CD4-positive, alpha-beta T cell treated with Interferon gamma for 1 hour (primary cell): ENCODE results near the gene REEP3.
"Not testable (repeated sequence)": the region's sequence is repeated elsewhere in the genome, so short reads cannot be mapped to it uniquely, and the experiment has no call there.

Experiments used
- DNase-seq: peaks from one replicate; pipeline ENCODE4 v3.0.0-alpha.2; 2020

Gene REEP3

DNA sequence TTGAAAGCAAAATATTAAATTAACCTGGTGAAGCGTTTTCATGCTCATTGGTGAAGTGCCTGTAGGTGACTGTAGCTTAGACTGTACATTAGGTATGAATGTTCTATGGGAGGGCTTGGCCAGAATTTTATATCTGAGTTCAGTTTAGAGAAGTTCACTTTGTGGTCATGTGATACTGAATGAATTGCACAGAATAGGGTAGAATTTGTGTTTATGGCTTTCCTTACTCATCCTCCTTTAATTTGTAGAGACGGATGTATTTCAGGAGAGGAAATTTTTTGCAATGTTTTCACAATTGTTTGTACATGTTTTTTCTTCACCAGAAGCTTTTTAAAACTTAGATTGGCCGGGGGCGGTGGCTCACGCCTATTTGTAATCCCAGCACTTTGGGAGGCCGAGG lies 32.3 kb downstream of the REEP3 start:
- no peak for DNase-seq

DNA sequence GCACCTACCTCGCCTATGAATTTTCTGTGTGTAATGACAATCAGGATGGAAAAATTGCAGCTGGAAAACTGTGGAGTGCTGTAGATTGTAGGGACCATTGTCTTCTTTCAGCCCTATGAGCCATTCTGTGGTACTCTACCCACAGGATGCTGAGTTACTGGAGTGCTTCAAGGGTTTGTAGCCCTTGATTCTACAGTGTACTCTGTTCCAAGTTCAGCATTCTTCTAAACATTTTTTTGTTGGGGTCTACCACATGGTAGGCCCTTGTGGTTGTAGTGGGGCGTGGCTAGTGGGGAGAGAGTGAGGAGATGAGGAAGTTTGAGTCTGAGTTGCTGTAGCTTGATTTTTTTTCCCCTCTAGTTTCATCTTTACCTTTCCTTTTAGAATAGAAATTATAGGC lies 33.5 kb downstream of the REEP3 start:
- DNase-seq = peak; percentile 30

DNA sequence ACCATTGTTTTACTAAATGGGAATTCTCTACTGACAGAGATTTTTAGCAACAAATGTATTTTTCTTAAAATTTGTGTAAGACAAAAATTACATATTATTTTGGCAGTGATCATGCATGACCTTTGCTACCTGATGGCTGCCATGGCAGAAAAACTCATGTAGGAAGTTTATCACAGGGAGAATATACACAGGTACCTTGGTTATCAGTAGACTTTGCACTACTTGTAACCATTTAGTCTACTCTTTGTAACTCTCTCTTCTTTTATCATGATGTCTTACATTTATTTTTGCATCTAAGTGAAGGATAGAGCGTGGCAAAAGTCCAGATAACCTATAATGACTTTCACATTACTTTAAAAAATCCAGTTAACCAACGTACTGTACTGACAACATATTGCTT lies 34.1 kb downstream of the REEP3 start:
- DNase-seq = no peak

DNA sequence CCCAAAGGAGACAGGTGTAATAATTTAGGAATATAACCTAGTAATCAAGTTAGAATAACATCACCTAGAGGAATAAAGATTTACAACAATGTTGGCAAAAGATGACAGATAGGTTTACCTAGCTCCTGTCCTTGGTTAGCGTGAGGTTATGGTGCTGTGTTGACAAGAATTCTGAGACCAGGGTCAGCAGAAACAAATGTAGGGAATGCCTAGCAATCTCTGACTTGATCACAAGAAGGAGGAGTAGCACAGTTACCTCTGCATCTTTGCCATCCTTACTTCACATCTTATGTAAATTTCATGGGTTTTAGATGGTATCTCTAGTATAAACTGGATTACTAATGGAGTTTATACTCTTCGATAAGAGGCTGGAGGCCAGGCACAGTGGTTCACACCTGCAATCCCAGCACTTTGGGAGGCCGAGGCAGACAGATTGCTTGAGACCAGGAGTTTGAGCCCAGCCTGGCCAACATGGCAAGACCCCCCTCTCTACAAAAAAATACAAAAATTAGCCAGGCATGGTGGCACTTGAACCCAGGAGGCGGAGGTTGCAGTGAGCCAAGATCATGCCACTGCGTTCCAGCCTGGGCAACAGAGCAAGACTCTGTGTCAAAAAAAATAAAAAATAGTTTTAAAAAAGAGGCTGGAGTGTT lies 37.1 kb downstream of the REEP3 start:
- DNase-seq = no peak

DNA sequence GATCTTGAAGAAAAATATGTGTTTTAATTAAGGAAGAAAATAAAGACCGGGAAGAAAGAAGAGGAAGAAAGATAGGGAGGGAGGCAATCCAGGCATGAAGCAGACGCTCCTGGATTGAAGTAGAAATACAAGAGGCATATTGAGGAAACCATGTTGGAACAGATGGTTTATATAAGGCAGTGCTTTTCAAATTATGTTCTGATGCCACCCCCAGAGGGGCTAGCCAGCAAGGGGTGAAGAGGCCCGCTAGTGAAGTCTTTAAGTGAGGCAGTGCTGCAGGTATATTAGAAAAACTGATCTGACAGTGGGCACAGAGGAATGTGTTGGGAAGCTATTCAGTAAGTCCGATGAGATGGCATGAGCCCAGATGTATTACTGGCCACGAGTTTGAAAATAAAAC lies 40.1 kb downstream of the REEP3 start:
- DNase-seq = no peak

DNA sequence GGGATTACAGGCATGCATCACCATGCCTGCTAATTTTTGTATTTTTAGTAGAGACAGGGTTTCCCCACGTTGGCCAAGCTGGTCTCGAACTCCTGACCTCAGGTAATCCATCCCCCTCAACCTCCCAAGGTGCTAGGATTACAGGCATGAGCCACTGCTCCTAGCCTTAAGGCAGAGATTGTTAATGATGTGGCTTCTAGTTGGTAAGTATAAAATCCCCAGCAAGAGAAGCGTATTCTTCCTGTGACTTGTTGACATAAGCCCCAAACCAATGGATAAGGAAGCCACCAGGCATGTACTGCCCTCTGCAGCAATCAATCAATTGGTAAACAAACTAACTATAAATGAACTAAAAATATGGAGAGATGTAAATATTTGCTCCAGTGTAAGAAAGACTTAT lies 41.2 kb downstream of the REEP3 start:
- DNase-seq = no peak

DNA sequence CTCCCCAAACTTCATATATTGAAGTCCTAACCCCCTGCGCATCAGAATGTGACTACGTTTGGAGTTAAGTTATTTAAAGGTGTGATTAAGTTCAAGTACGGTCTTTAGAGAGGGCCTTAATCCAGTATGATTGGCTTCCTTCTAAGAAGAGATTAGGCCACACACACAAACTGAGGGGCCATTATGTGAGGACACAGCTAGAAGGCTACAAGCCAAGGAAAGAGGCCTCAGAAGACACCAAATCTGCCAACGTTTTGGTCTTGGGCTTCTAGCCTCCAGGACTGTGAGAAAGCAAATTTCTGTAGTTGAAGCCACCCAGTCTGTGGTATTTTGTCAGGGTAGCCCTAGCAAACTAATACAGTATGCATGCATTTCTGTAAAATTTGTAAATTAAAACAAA lies 41.7 kb downstream of the REEP3 start:
- DNase-seq = no peak

DNA sequence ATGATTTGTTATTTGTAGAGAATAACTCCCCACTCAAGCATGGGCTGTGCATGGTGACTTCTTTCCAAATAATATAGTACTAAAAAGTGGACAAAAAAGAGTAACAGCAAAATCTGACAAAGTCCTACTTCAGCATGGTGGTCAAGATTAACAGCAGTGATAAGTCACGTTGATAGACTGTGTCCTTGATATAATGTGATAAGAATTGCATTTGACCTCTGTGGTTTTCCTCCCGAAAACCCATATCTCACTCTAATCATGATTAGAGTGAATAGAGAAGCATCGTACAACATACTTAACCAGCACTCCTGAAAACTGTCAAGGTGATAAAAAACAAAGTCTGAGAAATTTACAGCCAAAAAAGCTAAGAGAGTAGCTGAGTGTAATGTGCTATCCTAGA lies 42.4 kb downstream of the REEP3 start:
- DNase-seq = no peak

DNA sequence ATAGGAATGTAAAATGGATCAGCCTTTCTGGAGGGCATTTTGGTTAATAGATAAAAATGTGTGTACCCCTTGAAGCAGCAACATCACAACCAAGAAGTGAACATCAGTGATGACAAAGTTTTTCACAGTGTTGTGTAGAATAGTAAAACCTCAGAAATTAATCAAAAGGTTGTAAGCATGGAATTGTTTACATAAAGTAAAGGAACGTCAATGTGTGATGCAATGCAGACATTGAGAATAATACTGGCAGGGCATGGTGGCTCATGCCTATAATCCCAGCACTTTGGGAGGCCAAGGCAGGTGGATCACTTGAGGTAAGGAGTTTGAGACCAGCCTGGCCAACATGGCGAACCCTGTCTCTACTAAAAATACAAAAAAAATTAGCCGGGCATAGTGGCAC lies 43.5 kb downstream of the REEP3 start:
- not testable (repeated sequence) for DNase-seq

DNA sequence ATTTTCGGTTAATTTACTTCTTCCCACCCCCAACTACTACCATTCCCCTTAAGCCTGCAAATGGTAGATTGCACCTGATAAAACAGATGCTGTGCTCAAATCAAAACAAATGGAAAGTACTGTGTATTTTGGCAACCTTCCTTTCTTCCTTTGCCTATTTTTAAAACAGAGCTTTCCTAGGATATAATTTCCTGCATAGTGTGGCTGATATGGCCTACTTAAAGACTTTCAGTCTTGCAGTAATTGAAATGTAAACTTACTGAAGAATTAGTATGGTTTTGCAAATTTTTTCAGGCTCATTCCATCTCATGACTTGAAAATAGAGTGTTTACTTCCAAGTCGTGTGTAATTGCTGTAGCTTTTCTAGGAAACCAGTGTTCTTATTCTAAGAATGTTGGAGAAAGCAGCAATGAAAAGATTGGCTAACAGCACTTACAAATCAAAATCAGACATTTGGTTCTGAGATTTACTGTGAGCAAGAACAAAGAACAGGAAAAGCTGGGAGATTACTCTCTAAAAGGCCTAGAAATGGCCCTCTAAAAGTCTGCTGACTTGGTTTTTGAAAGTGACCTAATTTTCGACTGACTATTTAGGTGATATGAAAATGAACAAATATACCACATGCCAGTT lies 52.0 kb downstream of the REEP3 start:
- DNase-seq = no peak

DNA sequence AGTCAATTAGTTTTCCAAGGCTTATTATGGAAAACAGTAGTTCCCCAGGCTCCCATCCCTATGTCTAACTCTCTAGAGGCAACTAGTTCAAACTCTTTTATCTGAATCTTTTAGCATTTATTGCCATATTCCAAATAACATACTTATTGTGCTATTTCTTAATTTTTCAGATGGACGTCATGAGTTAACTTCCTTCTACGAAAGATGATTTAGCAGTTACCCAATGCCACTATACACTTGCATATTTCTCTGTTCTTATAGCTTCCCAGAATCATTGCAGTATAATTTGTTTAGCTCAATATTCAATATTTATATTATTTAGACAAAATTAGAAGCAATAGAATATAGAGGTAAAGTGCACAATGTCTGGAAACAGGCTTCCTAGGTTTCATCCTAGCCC lies 52.8 kb downstream of the REEP3 start:
- DNase-seq = no peak

DNA sequence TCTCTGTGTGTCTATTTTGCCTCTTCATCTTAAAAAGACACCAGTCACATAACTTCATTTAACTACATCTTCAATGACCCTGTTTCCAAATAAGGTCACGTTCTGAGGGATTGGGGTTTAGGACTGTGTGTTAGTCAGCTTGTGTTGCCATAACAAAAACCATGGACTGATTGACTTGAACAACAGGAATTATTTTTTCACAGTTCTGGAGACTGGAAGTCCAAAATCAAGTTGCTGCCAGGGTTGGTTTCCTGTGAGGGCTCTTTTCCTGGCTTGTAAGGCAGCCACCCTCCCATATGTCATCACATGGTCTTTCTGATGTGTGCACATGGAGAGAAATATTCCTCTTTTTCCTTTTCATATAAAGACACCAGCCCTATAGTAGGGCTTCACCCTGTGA lies 55.3 kb downstream of the REEP3 start:
- DNase-seq = no peak

DNA sequence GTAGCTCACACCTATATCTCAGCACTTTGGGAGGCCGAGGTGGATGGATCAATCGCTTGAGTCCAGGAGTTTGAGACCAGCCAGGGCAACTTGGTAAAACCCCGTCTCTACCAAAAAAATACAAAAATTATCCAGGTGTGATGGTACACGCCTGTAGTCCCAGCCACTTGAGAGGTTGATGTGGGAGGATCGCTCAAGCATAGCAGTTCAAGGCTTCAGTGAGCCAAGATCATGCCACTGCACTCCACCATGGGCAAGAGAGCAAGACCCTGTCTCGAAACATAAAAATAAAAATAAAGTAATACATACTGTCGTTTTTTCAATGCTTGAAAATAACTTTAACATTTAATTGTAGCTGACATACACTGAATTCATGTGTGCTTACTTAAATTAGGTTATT lies 57.3 kb downstream of the REEP3 start:
- no peak for DNase-seq

DNA sequence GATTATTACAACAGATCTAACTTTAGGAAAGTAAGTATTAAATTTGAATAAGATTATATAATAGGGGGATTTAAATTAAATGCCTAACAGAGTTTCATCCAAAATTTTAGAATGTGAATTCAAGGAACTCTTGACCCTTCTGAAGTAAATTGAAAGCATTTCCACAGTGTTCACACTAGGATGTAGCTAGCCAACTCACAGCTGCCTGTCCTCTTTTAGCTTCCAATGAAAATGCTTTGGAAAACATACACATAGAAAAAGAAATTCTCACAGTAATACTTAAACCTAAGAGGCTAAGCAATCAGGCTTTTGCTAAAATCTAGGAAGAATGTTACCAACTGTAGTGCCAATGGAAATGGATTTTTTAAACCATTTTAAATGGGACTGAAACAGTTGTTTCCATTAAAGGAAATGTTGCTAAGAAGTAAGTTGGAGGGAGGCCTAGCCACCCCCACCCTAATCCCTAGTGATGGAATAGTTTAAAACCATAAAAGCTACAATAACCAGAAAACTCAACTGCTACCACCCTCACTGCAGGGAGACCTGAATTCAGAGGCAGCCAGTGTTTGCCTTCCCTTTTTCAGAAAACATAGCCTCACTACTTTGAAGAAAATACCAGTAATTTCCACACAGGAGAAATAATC lies 58.3 kb downstream of the REEP3 start:
- DNase-seq = no peak

DNA sequence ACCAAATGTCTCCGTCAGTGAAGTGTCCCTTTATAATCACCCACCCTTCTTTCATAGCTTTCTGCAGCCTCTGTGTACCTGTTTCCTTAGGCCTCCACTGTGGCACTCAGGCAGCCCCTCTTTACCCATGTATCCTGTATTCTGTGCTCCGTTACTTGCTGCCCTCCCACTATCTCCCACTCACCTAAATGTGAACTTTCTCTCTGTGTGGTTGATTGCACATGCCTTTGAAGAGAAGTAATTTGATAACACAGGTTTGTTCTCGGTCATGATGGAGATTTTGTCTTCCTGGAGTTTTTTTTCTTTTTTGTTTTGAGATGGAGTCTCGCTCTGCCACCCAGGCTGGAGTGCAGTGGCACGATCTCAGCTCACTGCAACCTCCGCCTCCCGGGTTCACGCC lies 61.5 kb downstream of the REEP3 start:
- DNase-seq = no peak

DNA sequence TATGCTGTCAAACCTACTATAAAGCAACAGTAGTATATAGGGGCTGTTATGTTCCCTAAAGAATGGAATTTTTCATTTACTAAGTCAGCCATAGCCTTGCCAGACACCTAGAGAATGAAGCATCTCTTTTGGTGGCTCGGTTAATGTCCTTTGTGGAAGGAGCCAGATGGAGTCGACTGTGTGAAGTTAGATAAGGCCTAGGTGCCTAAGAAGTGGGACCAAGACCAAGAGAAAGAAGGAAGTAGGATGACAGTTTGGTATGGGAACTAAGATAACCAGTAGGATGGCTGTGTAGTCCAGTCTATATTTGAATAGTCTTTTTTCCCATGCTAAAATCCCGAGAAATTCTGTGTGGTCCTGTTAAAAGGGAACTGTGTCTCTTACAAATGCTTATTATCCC lies 62.2 kb downstream of the REEP3 start:
- no peak for DNase-seq

DNA sequence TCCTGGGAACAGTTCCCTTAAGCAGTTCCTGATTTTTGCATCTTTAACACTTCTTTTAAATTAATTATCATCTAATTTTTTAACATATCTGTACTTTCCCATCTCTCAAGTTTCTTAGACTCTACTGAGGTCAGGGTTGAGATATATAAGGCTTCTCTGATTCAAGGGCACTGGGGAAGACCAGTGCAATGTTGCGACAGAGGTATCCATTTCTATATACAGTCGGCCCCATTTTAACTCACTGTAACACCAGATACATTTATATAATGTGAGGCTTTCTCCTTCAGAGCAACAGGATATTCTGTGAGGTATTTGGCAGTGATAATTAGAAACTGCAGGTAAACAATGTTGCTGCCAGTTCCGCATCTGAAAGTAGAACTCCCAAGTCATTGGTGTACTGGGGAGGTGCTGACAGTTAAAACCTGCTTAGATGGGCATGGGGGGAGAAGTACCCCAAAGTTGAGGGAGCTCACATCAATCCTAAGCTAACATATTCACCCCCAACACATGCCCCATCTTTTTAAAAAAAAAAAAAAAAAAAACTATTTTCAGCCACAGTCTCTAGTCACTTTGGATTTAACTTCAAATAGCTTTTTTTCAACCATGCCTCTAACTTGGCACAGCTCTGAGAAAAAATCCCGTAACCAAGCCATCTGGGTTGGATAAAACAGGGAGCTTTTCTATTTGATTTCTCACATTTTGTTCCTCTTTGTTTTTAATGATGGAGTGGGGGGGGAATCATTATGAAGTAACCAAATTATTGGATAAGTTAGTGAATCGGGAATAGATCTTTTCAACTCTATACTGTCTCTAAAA lies 62.9 kb downstream of the REEP3 start:
- DNase-seq = no peak

DNA sequence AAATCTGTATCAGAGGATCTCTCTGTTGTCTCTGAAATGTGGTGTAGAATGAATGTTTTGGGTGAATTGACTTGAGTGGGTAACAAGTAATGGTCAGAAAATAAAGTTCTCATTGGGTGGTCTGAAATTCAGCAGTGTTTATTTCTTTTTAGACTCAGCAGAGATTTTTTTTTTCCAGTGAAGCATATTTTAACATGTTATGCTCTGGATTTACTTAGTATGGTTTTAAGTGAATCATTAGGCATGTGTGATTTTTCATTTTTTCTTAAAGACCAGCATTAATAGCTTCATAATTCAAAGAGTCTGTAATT lies 63.5 kb downstream of the REEP3 start:
- DNase-seq = no peak

DNA sequence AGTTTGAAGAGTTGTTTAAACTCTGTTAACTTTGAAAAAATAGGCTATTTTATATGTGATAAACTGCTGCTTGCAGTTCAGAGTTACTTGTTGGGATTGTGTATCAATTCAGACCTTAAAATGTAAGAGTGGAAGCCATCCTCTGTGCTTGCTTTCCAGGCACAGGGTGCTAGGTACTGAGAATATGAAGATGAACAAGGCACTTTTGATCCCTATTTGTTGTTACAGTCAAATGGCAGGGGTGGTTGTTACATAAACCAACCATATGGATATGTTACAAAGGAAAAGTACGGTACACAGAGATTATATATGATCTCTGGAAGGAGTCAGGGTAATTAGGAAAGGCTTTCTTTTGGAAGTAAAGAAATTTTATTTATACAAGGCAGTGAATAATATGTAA lies 63.8 kb downstream of the REEP3 start:
- DNase-seq = no peak

DNA sequence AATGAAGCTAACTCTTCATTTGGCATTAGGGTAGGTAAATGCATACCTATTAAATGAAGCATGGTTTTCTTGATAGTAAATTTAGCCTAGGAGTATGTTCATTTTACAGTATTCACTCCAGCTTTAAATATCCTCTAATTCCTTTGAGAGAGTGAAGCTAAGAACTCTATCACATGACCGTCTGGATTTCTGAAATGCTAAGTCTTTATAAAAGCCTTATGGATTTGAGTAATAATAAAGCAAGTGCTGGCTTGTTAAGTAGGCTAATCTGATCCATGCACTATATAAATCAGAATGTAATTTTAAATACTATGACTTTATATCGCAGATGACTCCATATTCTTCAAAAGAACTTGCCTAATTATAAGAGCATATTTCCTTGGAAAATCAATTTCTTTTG lies 64.8 kb downstream of the REEP3 start:
- DNase-seq = no peak

DNA sequence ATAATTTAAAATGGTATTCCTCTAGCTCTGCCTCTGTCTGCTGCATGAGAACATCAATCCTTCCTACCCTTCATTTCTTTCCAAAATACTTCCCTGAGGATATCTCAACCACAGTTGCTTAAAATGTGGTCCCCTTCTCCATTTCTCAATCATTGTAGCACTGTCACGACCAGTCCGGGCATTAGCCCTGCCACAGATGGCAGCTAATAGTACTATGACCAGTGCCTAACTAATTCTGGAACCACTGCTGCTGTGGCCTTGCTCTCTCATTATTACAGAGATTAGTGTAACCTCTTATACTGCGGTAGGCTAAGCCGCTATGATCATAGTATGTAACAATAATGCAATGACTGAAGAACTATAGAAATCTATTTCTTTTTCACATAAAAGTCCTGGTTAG lies 66.0 kb downstream of the REEP3 start:
- no peak for DNase-seq

DNA sequence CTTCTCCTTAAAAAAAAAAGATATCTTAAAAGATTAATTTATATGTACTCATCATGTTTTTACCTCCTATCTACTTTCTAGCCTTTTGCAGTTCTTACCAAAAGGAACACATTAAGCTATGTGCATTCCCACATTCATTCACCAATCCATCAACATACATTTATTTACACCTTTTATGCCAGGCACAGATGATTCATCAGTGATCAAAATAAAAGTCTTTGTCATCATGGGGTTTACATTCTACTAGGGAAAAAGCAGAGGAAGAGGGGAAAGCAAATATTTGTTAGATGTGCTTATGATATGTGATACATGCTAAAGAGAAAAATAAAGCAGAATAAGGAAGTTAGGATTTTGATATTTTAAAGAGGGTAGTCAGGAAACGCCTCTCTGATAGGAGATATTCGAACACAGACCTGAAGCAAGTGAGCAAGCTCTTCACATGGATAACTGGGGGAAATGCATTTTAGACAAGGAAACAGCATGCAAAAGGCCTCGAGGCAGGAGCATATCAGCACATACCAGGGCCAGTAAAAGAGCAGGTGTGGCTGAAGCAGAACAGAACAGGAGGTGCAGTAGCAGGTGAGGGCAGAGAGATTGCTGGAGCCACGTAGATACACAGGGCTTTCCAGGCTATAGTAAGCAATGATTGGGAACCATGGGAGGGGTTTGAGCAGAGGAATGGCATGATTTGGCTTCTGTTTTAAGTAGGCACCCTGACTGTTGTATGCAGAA lies 67.4 kb downstream of the REEP3 start:
- DNase-seq = no peak

DNA sequence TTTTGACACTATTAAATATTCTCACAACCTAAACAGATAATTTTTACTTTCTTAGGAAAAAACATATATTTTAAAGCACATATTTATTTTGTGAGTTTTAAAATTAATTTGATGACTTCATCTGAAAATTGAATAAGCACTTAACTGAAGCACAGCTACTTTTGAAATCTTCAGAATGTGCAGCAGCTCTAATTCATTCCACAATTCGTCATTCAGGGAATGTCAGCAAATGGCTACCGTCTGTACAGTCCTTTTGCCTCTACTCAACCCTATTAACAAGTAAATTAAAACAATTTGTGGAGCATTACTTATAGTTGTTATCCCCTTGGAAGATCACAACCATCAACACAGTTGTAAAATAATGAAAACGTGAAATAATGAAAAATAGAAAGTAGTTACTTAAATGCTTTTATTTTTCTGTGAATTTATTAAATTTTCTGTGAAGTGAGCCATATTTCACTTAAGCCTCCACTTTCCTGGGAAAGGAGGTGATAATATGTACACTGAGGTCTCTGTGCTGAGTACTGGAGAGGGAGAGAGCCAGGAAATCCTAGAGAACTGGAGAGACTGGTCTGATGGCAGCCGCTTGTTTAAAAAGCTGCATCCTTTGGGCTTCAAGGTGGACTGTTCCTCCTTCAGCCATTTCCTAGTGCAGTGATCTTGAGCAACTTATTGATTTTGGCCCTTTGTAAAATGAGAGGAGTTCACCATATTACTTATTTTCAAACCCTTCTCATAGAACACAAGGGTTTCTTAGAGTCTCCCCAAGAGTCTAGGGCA lies 70.6 kb downstream of the REEP3 start:
- DNase-seq = no peak
